WTC11 (cell line): ENCODE data around the gene COL4A1. TPM values are rescaled to one million over a fixed set of nuclear protein-coding genes. Genes with fewer than 3 reads are reported as not detected.

ENCODE experiments used
- AR ChIP-seq: fragments of 250-450 bp; sonication (Bioruptor Pico); IDR thresholded peaks from 2 replicates; pipeline ENCODE4 v1.9.0; 2021; ENCODE audit warnings: mild to moderate bottlenecking
- CREB1 ChIP-seq: sonication (generic); formaldehyde crosslinking; IDR thresholded peaks from 2 replicates; pipeline ENCODE4 v1.8.0; 2023; ENCODE audit warnings: mild to moderate bottlenecking, missing genetic modification reagents
- E2F1 ChIP-seq: sonication (generic); formaldehyde crosslinking; IDR thresholded peaks from 2 replicates; pipeline ENCODE4 v1.8.0; 2022; ENCODE audit warnings: mild to moderate bottlenecking, missing genetic modification reagents
- EMX1 ChIP-seq: fragments of 250-450 bp; sonication (Bioruptor Pico); IDR thresholded peaks from 2 replicates; pipeline ENCODE4 v1.8.0; 2021; ENCODE audit warnings: mild to moderate bottlenecking
- ERG ChIP-seq: fragments of 250-450 bp; sonication (Bioruptor Pico); IDR thresholded peaks from 2 replicates; pipeline ENCODE4 v1.8.0; 2021; ENCODE audit warnings: mild to moderate bottlenecking
- ESRRA ChIP-seq: sonication (generic); formaldehyde crosslinking; IDR thresholded peaks from 2 replicates; pipeline ENCODE4 v1.8.1; 2022; ENCODE audit warnings: mild to moderate bottlenecking, missing genetic modification reagents, borderline replicate concordance
- NFE2L1 ChIP-seq: sonication (generic); formaldehyde crosslinking; IDR thresholded peaks from 2 replicates; pipeline ENCODE4 v1.8.1; 2023; ENCODE audit warnings: missing genetic modification reagents
- OVOL2 ChIP-seq: fragments of 250-450 bp; sonication (Bioruptor Pico); IDR thresholded peaks from 2 replicates; pipeline ENCODE4 v1.9.0; 2021; ENCODE audit warnings: mild to moderate bottlenecking, borderline replicate concordance
- RELA ChIP-seq: sonication (generic); formaldehyde crosslinking; IDR thresholded peaks from 2 replicates; pipeline ENCODE4 v1.8.1; 2022; ENCODE audit warnings: missing genetic modification reagents, mild to moderate bottlenecking, borderline replicate concordance
- SMAD4 ChIP-seq: sonication (generic); formaldehyde crosslinking; IDR thresholded peaks from 2 replicates; pipeline ENCODE4 v1.8.0; 2022; ENCODE audit warnings: mild to moderate bottlenecking, missing genetic modification reagents
- STAT6 ChIP-seq: sonication (generic); formaldehyde crosslinking; conservative IDR thresholded peaks from 2 replicates; pipeline ENCODE4 v1.8.1; 2023; ENCODE audit warnings: mild to moderate bottlenecking, low read depth, missing genetic modification reagents, moderate library complexity
- TEAD4 ChIP-seq: sonication (generic); formaldehyde crosslinking; IDR thresholded peaks from 2 replicates; pipeline ENCODE4 v1.8.0; 2022; ENCODE audit warnings: mild to moderate bottlenecking, missing genetic modification reagents
- ZNF138 ChIP-seq: sonication (generic); formaldehyde crosslinking; conservative IDR thresholded peaks from 2 replicates; pipeline ENCODE4 v1.8.1; 2022; ENCODE audit warnings: mild to moderate bottlenecking, moderate library complexity, missing genetic modification reagents
- ZNF281 ChIP-seq: sonication (generic); formaldehyde crosslinking; IDR thresholded peaks from 2 replicates; pipeline ENCODE4 v1.8.0; 2023; ENCODE audit warnings: mild to moderate bottlenecking, missing genetic modification reagents
- total RNA-seq: library from RNA; stranded (reverse); gene quantifications from 3 replicates; pipeline ENCODE4 v1.2.3, GENCODE V29; 2021

The COL4A1 gene
- total RNA-seq, 1 experiment from 2014 or later = 89.6 TPM

GRCh38 chr13:110286833-110287819, 19.8 kb downstream of the COL4A1 start (continued):
- TF ChIP-seq ZNF281 (CRISPR knock-in tag) (no peak), CREB1 (CRISPR knock-in tag) (no peak), E2F1 (no peak), TEAD4 (CRISPR knock-in tag) (no peak), NFE2L1 (CRISPR knock-in tag) (no peak), SMAD4 (CRISPR knock-in tag) (no peak), OVOL2 (no peak), ERG (CRISPR knock-in tag) (no peak), ESRRA (CRISPR knock-in tag) (no peak), RELA (CRISPR knock-in tag) (no peak), EMX1 (CRISPR knock-in tag) (no peak), AR (CRISPR knock-in tag) (no peak), ZNF138 (CRISPR knock-in tag) (no peak), STAT6 (CRISPR knock-in tag) (no peak)
